ENCODE data around the gene LGALS1. TPM values are rescaled to one million over a fixed set of nuclear protein-coding genes. Genes with fewer than 3 reads are reported as not detected.
A peak's percentile ranks its signal among the peaks of the same experiment; 100 is the strongest.

Gene LGALS1
- 61.4 and 72.3 TPM in 2 replicates for total RNA-seq (2022)
- Bru-seq, nascent RNA = percentile 53 among the genes with signal in this experiment
- BruChase-seq, experiment 1, labeled RNA remaining after a 6-hour chase = percentile 60 among the genes with signal in this experiment
- percentile 43 among the genes with signal in this experiment for BruChase-seq, experiment 2, labeled RNA remaining after a 2-hour chase
- long read RNA-seq, transcript LGALS1-201 (4 exons, 560 nt) = major isoform, 76 of 86 reads
- long read RNA-seq, partial matches to known transcripts = 2 of 86 reads
- long read RNA-seq, other reads (novel, unspliced or antisense) = 6 of 86 reads

DNA sequence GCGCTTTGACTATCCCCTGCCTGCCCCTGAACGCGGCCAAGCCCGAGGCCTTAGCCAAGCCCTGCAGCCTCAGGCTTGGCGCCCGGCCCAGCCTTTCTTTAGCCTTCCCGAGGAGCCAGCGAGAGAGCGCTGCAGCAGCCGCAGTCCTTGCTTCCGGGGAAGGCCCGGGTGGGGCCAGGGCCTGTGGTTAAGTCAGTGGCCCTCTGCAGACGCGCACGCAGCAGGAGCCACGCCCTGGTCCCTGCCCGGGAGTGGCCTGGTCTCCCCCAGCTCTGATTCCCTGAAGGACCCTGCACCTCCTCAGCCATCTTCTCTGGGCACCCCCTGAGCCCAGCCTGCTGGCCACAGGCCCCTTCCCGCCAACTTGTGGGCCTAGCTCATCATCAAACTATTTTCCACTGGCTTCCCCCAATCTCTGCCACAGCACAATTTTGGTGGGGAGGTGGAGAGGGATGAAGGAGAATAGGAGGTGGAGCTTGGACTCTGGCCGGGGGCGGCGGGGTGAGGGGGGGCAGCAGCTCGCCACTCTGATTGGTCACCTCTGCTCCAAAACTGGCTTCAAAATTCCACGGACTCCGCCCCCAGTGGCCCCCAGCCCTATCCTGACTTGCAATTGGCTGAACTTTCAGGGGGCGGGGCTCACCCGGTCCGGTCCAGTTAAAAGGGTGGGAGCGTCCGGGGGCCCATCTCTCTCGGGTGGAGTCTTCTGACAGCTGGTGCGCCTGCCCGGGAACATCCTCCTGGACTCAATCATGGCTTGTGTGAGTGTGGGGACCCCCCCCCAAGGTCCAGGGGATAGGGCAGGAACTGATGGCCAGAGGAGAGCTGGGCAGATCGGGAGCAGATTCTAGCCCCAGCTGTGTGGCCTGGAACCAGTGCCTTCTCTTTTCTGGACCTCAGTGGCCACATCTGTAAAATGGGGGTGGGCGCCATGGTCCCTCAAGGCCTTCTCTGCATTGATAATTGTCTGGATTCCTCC lies at the start of gene LGALS1:
TSS of gene LGALS1 (plus strand) at position 686 of the 979 bp plus-strand sequence. CDS start at position 753, 67 bp downstream.
- peak within 1 kb of the TSS; percentile 68 for H3K4me3 Mint-ChIP-seq (ENCODE audit: low read depth, unreplicated experiment)
- DNase-seq = peak; percentile 92
- BruUV-seq (replicated peaks) = no TSS peak
- H3K27ac Mint-ChIP-seq (ENCODE audit: unreplicated experiment) = peak within 1 kb of the TSS; percentile 80
- H3K9me3 Mint-ChIP-seq (ENCODE audit: low read depth, unreplicated experiment) = no peaks in the 10 kb centered on the region
- H3K4me1 Mint-ChIP-seq (ENCODE audit: low read depth, unreplicated experiment) = no peaks in the 10 kb centered on the region
- CTCF ChIA-PET = interaction anchor here (0.5 to 2.6 kb wide), 6 partner anchors 14 to 205 kb away, joined by 3 to 16 read pairs (median 4); no protein-coding TSS in a partner anchor
- peaks cover 38% of the 10 kb centered on the region for H3K36me3 Mint-ChIP-seq (ENCODE audit: insufficient read depth, unreplicated experiment)
- intact Hi-C loops (cut with micrococcal nuclease; ENCODE audit: unreplicated experiment) = no loop called here
- TF ChIP-seq, protein P1, sequence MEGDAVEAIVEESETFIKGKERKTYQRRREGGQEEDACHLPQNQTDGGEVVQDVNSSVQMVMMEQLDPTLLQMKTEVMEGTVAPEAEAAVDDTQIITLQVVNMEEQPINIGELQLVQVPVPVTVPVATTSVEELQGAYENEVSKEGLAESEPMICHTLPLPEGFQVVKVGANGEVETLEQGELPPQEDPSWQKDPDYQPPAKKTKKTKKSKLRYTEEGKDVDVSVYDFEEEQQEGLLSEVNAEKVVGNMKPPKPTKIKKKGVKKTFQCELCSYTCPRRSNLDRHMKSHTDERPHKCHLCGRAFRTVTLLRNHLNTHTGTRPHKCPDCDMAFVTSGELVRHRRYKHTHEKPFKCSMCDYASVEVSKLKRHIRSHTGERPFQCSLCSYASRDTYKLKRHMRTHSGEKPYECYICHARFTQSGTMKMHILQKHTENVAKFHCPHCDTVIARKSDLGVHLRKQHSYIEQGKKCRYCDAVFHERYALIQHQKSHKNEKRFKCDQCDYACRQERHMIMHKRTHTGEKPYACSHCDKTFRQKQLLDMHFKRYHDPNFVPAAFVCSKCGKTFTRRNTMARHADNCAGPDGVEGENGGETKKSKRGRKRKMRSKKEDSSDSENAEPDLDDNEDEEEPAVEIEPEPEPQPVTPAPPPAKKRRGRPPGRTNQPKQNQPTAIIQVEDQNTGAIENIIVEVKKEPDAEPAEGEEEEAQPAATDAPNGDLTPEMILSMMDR (IDR thresholded peaks at IDR 0.05; ENCODE audit: unreplicated experiment) = no peak
- no peaks in the 10 kb centered on the region for H3K27me3 Mint-ChIP-seq (ENCODE audit: unreplicated experiment)

DNA sequence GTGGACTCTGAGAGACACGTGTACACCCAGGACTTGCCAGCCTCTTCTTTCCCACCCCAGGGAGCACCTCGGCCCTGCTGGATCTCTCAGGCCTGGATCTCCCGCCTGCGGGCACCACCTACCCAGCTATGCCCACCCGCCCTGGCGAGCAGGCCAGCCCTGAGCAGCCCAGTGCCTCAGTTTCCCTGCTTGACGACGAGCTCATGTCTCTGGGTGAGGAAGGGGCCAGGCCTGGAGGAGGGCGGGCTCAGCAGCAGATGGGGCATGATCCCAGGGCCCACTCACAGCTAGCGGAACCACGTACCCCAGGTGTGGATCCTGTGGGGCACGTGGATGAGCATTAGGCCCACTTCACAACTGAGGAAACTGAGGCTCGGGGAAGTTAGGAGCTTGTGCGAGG lies 49.7 kb upstream of the LGALS1 start:
- TF ChIP-seq, protein P1 (IDR thresholded peaks at IDR 0.05; ENCODE audit: unreplicated experiment) = no peak
- Mint-ChIP-seq H3K9me3 (ENCODE audit: low read depth, unreplicated experiment) (no peaks in the 10 kb centered on the region), H3K36me3 (ENCODE audit: insufficient read depth, unreplicated experiment) (peaks cover 35% of the 10 kb centered on the region), H3K4me3 (ENCODE audit: low read depth, unreplicated experiment) (no peak overlapping the region), H3K4me1 (ENCODE audit: low read depth, unreplicated experiment) (no peaks in the 10 kb centered on the region), H3K27ac (ENCODE audit: unreplicated experiment) (no peak overlapping the region), H3K27me3 (ENCODE audit: unreplicated experiment) (no peaks in the 10 kb centered on the region)
- intact Hi-C loops (cut with micrococcal nuclease; ENCODE audit: unreplicated experiment) = no loop called here
- no TSS peak for BruUV-seq (replicated peaks)
- DNase-seq = no peak
- CTCF ChIA-PET = interaction anchor here (0.6 to 1.5 kb wide), 2 partner anchors 15 to 68 kb away, joined by 3 read pairs; no protein-coding TSS in a partner anchor

DNA sequence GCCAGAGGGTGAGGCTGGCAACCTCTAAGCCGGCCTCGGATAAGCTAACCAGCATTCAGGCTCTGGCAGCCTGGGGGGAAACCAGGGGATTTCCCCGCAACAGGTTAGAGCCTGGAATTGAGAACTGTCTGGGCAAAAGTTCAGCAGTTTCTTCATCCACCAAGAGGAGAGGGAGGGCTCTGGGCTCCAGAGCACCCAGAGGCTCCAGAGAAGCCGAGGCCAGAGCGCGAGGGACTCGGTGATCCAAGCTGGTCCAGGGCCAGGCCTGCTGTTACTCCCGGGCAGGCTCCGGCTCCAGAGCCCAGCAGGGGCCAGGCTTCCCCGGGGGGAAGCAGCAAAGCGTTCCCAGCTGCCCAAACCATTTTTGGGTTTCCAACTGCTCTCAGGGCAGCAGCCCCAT lies 49.3 kb upstream of the LGALS1 start:
- no TSS peak for BruUV-seq (replicated peaks)
- Mint-ChIP-seq H3K4me1 (ENCODE audit: low read depth, unreplicated experiment) (no peaks in the 10 kb centered on the region), H3K4me3 (ENCODE audit: low read depth, unreplicated experiment) (no peak overlapping the region), H3K27me3 (ENCODE audit: unreplicated experiment) (no peaks in the 10 kb centered on the region), H3K9me3 (ENCODE audit: low read depth, unreplicated experiment) (no peaks in the 10 kb centered on the region), H3K36me3 (ENCODE audit: insufficient read depth, unreplicated experiment) (peaks cover 35% of the 10 kb centered on the region), H3K27ac (ENCODE audit: unreplicated experiment) (no peak overlapping the region)
- CTCF ChIA-PET = interaction anchor here (0.6 to 1.5 kb wide), 2 partner anchors 15 to 69 kb away, joined by 3 read pairs; no protein-coding TSS in a partner anchor
- no peak for DNase-seq
- intact Hi-C loops (cut with micrococcal nuclease; ENCODE audit: unreplicated experiment) = no loop called here
- TF ChIP-seq, protein P1 (IDR thresholded peaks at IDR 0.05; ENCODE audit: unreplicated experiment) = no peak

DNA sequence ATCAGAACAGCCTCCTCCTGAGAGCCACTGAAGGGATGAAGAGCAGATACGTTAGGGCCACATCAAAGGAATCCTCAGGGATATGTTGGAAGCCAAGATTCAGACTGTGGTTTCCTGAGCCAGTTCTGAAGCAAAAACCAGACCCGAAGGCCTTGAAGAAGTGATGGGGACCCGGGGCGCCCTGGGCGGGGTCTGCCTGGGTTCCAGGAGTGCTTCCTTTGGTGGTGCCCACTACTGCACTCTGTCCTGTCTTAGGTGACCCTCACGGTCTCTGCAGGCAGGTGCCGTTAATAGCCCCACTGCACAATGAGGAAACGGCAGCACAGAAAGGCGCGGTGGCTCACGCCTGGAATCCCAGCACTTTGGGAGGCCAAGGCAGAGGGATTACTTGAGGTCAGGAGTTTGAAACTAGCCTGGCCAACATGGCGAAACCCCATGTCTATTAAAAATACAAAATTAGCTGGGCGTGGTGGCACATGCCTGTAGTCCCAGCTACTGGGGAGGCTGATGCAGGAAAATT lies 48.8 kb upstream of the LGALS1 start:
- TF ChIP-seq, protein P1 (IDR thresholded peaks at IDR 0.05; ENCODE audit: unreplicated experiment) = no peak
- H3K9me3 Mint-ChIP-seq (ENCODE audit: low read depth, unreplicated experiment) = no peaks in the 10 kb centered on the region
- no peaks in the 10 kb centered on the region for H3K4me1 Mint-ChIP-seq (ENCODE audit: low read depth, unreplicated experiment)
- no peak overlapping the region for H3K27ac Mint-ChIP-seq (ENCODE audit: unreplicated experiment)
- BruUV-seq (replicated peaks) = no TSS peak
- intact Hi-C loops (cut with micrococcal nuclease; ENCODE audit: unreplicated experiment) = no loop called here
- CTCF ChIA-PET = interaction anchor here (1.5 kb wide), 1 partner anchor 69 kb away, joined by 3 read pairs; no protein-coding TSS in a partner anchor
- no peaks in the 10 kb centered on the region for H3K27me3 Mint-ChIP-seq (ENCODE audit: unreplicated experiment)
- no peak overlapping the region for H3K4me3 Mint-ChIP-seq (ENCODE audit: low read depth, unreplicated experiment)
- peaks cover 39% of the 10 kb centered on the region for H3K36me3 Mint-ChIP-seq (ENCODE audit: insufficient read depth, unreplicated experiment)
- no peak for DNase-seq
